HepG2 (cell line): ENCODE data around the gene BLOC1S1. TPM values are rescaled to one million over a fixed set of nuclear protein-coding genes. Genes with fewer than 3 reads are reported as not detected.
A peak's percentile ranks its signal among the peaks of the same experiment; 100 is the strongest.

Source experiments
- CAMTA2 ChIP-seq: sonication (generic); formaldehyde crosslinking; IDR thresholded peaks from 2 replicates; pipeline ENCODE4 v1.4.0; 2020; ENCODE audit warnings: mild to moderate bottlenecking, missing genetic modification reagents, borderline replicate concordance
- CEBPG ChIP-seq: IDR thresholded peaks from 2 replicates; pipeline ENCODE4 v1.6.1; 2016
- CHCHD3 ChIP-seq: sonication (generic); formaldehyde crosslinking; IDR thresholded peaks from 2 replicates; pipeline ENCODE4 v1.8.0; 2022; ENCODE audit warnings: mild to moderate bottlenecking, missing genetic modification reagents, moderate library complexity
- CHD4 ChIP-seq: fragments of 200-600 bp; sonication (generic); IDR thresholded peaks from 2 replicates; pipeline ENCODE4 v1.7.0; 2017; ENCODE audit warnings: mild to moderate bottlenecking, low read length, borderline replicate concordance
- HOXD1 ChIP-seq: sonication (generic); formaldehyde crosslinking; IDR thresholded peaks from 2 replicates; pipeline ENCODE4 v1.5.0; 2020; ENCODE audit warnings: missing genetic modification reagents
- KMT2B ChIP-seq: IDR thresholded peaks from 2 replicates; pipeline ENCODE4 v1.6.1; 2016; ENCODE audit warnings: missing genetic modification reagents, missing compliant biosample characterization
- LCORL ChIP-seq, 2 experiments: fragments of 450-650 bp in 1 of 2; sonication (generic) in 1 of 2; formaldehyde crosslinking in 1 of 2; IDR thresholded peaks; 2 replicates each; pipeline versions ENCODE4 v1.5.0 to v1.6.1; 2017 to 2020; ENCODE audit warnings: antibody characterized with exemption in 1 of 2, missing genetic modification reagents in 1 of 2
- NR3C1 ChIP-seq: sonication (generic); formaldehyde crosslinking; IDR thresholded peaks from 2 replicates; pipeline ENCODE4 v1.4.0; 2020; ENCODE audit warnings: missing genetic modification reagents
- SPEN ChIP-seq: sonication (generic); formaldehyde crosslinking; IDR thresholded peaks from 2 replicates; pipeline ENCODE4 v1.5.1; 2020; ENCODE audit warnings: low read depth, mild to moderate bottlenecking, missing genetic modification reagents
- ZFY ChIP-seq: sonication (generic); formaldehyde crosslinking; IDR thresholded peaks from 2 replicates; pipeline ENCODE4 v1.4.0; 2020; ENCODE audit warnings: missing genetic modification reagents
- ZKSCAN5 ChIP-seq: sonication (generic); formaldehyde crosslinking; IDR thresholded peaks from 2 replicates; pipeline ENCODE4 v1.5.1; 2020; ENCODE audit warnings: mild to moderate bottlenecking, missing genetic modification reagents
- ZNF20 ChIP-seq: sonication (generic); formaldehyde crosslinking; IDR thresholded peaks from 2 replicates; pipeline ENCODE4 v1.4.0; 2020; ENCODE audit warnings: mild to moderate bottlenecking, moderate library complexity, missing genetic modification reagents
- ZNF264 ChIP-seq: sonication (generic); formaldehyde crosslinking; IDR thresholded peaks from 2 replicates; pipeline ENCODE4 v1.4.0; 2020; ENCODE audit warnings: missing genetic modification reagents
- ZNF337 ChIP-seq: sonication (generic); formaldehyde crosslinking; IDR thresholded peaks from 2 replicates; pipeline ENCODE4 v1.5.1; 2020; ENCODE audit warnings: missing genetic modification reagents, low read depth, mild to moderate bottlenecking, borderline replicate concordance
- ZNF468 ChIP-seq: sonication (generic); formaldehyde crosslinking; IDR thresholded peaks from 2 replicates; pipeline ENCODE4 v1.8.0; 2022; ENCODE audit warnings: mild to moderate bottlenecking, moderate library complexity, missing genetic modification reagents
- ZNF577 ChIP-seq: sonication (generic); formaldehyde crosslinking; IDR thresholded peaks from 2 replicates; pipeline ENCODE4 v1.4.0; 2020; ENCODE audit warnings: mild to moderate bottlenecking, low read depth, missing genetic modification reagents, borderline replicate concordance
- ZNF605 ChIP-seq: sonication (generic); formaldehyde crosslinking; IDR thresholded peaks from 2 replicates; pipeline ENCODE4 v1.8.0; 2022; ENCODE audit warnings: mild to moderate bottlenecking, missing genetic modification reagents
- ZNF629 ChIP-seq: sonication (generic); formaldehyde crosslinking; conservative IDR thresholded peaks from 2 replicates; pipeline ENCODE4 v1.5.0; 2020; ENCODE audit warnings: missing genetic modification reagents
- polyA plus RNA-seq, 8 experiments: library from polyadenylated mRNA; depleted of rRNA in 3 of 8; stranded (reverse) in 7 of 8; unstranded in 1 of 8; fragments of >200 nt; fragmentation: Illumina TruSeq in 4 of 8; extraction: Trizol in 4 of 8; gene quantifications; 2 replicates each; pipeline versions ENCODE4 v1.2.1 to v1.2.3, GENCODE V29; 2011 to 2016; ENCODE audit warnings: low read depth in 4 of 8, missing spikeins in 1 of 8, mixed read lengths in 1 of 8; ENCODE audit not compliant: insufficient read depth in 1 of 8
- total RNA-seq, 5 experiments: library from RNA; depleted of rRNA; stranded (reverse); fragments of >200 nt; fragmentation: Illumina TruSeq; extraction: Trizol; gene quantifications; 2 replicates each; pipeline ENCODE4 v1.2.3, GENCODE V29; 2016; ENCODE audit warnings: low read depth in 1 of 5
- TF ChIP-seq, protein P1 (sequence below): sonication (generic); formaldehyde crosslinking; IDR thresholded peaks from 2 replicates; pipeline ENCODE4; 2020; ENCODE audit warnings: missing genetic modification reagents, mild to moderate bottlenecking, borderline replicate concordance
- TF ChIP-seq, protein P2 (sequence below): sonication (generic); formaldehyde crosslinking; IDR thresholded peaks from 2 replicates; pipeline ENCODE4 v1.5.0; 2020; ENCODE audit warnings: mild to moderate bottlenecking, missing genetic modification reagents
- TF ChIP-seq, protein P3 (sequence below): sonication (generic); formaldehyde crosslinking; IDR thresholded peaks from 2 replicates; pipeline ENCODE4 v1.4.0; 2020; ENCODE audit warnings: missing genetic modification reagents, borderline replicate concordance

The BLOC1S1 gene
- total and polyA plus RNA-seq, 2 of the 13 experiments (the other 11 are each of a cell fraction or from before 2014, with no cell fraction given) = 55.1 to 95.3 TPM

DNA sequence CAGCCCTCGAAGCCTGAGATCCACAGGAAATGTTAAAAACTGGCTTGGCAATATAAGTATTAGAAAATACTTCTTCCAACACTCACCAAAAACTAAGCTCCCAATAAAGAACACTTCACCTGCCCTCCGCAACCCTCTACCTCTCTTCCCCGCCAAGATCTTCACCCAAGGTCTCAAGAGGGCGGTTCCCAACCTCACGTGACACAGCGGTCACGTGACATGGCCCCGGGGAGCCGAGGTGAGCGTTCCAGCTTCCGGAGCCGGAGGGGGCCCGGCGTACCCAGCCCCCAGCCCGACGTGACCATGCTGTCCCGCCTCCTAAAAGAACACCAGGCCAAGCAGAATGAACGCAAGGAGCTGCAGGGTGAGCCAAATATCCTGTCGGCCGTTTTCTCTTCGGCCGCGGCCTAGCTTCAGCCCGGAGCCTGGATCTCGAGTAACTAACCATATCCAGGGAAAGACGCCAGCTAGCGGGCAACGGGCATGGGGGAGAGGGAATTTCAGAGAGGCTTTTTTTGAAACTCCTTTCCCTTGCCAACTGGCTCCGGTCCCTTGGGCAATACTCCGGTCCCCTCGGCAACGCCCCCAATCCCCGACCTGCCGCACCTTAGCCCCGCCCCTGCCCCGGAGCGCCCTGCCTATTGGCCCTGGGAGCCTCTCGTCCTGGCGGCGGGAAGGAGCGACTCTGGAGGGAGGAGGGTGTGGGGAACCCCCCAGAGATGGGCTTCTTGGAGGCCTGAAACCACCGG is at the start of gene BLOC1S1 (continued):
- no peak for TF ChIP-seq ZNF337
- no peak for TF ChIP-seq ZNF264 (CRISPR knock-in tag)
- 0 out of 2 replicates have a peak, but pooled peaks have one; percentile 41 for TF ChIP-seq ZNF468 (CRISPR knock-in tag)
- peak; percentile 90 for TF ChIP-seq SPEN (CRISPR knock-in tag)
- TF ChIP-seq CEBPG (CRISPR knock-in tag) = no peak
- no peak for TF ChIP-seq HOXD1 (CRISPR knock-in tag)
- TF ChIP-seq ZNF605 (CRISPR knock-in tag) = peak; percentile 65
- TF ChIP-seq CHD4 = no peak; the same call in 1 of the 2 replicates
- TF ChIP-seq CAMTA2 (CRISPR knock-in tag) = no peak
- TF ChIP-seq ZKSCAN5 (CRISPR knock-in tag) = no peak
- TF ChIP-seq, protein P1, sequence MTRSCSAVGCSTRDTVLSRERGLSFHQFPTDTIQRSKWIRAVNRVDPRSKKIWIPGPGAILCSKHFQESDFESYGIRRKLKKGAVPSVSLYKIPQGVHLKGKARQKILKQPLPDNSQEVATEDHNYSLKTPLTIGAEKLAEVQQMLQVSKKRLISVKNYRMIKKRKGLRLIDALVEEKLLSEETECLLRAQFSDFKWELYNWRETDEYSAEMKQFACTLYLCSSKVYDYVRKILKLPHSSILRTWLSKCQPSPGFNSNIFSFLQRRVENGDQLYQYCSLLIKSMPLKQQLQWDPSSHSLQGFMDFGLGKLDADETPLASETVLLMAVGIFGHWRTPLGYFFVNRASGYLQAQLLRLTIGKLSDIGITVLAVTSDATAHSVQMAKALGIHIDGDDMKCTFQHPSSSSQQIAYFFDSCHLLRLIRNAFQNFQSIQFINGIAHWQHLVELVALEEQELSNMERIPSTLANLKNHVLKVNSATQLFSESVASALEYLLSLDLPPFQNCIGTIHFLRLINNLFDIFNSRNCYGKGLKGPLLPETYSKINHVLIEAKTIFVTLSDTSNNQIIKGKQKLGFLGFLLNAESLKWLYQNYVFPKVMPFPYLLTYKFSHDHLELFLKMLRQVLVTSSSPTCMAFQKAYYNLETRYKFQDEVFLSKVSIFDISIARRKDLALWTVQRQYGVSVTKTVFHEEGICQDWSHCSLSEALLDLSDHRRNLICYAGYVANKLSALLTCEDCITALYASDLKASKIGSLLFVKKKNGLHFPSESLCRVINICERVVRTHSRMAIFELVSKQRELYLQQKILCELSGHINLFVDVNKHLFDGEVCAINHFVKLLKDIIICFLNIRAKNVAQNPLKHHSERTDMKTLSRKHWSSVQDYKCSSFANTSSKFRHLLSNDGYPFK (CRISPR knock-in tag) = peak; percentile 36; the same call in 1 of the 2 replicates
- TF ChIP-seq NR3C1 (CRISPR knock-in tag) = no peak
- no peak for TF ChIP-seq CHCHD3
- peak; percentile 73 for TF ChIP-seq LCORL (IDR thresholded peaks at IDR 0.05)
- TF ChIP-seq LCORL (CRISPR knock-in tag; IDR thresholded peaks at IDR 0.05) = peak; percentile 76; the same call in 1 of the 2 replicates
- peak; percentile 89 for TF ChIP-seq KMT2B (CRISPR knock-in tag)
- no peak for TF ChIP-seq ZNF629
- TF ChIP-seq, protein P2, sequence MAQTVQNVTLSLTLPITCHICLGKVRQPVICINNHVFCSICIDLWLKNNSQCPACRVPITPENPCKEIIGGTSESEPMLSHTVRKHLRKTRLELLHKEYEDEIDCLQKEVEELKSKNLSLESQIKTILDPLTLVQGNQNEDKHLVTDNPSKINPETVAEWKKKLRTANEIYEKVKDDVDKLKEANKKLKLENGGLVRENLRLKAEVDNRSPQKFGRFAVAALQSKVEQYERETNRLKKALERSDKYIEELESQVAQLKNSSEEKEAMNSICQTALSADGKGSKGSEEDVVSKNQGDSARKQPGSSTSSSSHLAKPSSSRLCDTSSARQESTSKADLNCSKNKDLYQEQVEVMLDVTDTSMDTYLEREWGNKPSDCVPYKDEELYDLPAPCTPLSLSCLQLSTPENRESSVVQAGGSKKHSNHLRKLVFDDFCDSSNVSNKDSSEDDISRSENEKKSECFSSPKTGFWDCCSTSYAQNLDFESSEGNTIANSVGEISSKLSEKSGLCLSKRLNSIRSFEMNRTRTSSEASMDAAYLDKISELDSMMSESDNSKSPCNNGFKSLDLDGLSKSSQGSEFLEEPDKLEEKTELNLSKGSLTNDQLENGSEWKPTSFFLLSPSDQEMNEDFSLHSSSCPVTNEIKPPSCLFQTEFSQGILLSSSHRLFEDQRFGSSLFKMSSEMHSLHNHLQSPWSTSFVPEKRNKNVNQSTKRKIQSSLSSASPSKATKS (CRISPR knock-in tag) = no peak
- TF ChIP-seq, protein P3, sequence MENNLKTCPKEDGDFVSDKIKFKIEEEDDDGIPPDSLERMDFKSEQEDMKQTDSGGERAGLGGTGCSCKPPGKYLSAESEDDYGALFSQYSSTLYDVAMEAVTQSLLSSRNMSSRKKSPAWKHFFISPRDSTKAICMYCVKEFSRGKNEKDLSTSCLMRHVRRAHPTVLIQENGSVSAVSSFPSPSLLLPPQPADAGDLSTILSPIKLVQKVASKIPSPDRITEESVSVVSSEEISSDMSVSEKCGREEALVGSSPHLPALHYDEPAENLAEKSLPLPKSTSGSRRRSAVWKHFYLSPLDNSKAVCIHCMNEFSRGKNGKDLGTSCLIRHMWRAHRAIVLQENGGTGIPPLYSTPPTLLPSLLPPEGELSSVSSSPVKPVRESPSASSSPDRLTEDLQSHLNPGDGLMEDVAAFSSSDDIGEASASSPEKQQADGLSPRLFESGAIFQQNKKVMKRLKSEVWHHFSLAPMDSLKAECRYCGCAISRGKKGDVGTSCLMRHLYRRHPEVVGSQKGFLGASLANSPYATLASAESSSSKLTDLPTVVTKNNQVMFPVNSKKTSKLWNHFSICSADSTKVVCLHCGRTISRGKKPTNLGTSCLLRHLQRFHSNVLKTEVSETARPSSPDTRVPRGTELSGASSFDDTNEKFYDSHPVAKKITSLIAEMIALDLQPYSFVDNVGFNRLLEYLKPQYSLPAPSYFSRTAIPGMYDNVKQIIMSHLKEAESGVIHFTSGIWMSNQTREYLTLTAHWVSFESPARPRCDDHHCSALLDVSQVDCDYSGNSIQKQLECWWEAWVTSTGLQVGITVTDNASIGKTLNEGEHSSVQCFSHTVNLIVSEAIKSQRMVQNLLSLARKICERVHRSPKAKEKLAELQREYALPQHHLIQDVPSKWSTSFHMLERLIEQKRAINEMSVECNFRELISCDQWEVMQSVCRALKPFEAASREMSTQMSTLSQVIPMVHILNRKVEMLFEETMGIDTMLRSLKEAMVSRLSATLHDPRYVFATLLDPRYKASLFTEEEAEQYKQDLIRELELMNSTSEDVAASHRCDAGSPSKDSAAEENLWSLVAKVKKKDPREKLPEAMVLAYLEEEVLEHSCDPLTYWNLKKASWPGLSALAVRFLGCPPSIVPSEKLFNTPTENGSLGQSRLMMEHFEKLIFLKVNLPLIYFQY (CRISPR knock-in tag) = no peak
- no peak for TF ChIP-seq ZNF20 (CRISPR knock-in tag)
- TF ChIP-seq ZNF577 (CRISPR knock-in tag) = no peak
- TF ChIP-seq ZFY (CRISPR knock-in tag) = peak; percentile 93
